Pulmonary artery endothelial cell (primary cell): ENCODE data around the gene MYMX. TPM values are rescaled to one million over a fixed set of nuclear protein-coding genes. Genes with fewer than 3 reads are reported as not detected.

Source experiments
- DNase-seq: peaks from one replicate; pipeline ENCODE4 v3.0.0-alpha.2; 2011; ENCODE audit warnings: low read depth, low spot score
- total RNA-seq: library from RNA; depleted of rRNA; stranded (reverse); fragments of >200 nt; gene quantifications from 2 replicates; pipeline ENCODE4 v1.2.3, GENCODE V29; 2014

MYMX gene
- total RNA-seq, 1 donor from 2014 or later: 0.13 TPM

GRCh38 chr6:44264154-44265006, 47.7 kb downstream of the MYMX start:
- DNase-seq: no peak

- DNase-seq: peak; percentile 65
Observed at GRCh38 chr6:44265007-44265721, 48.4 kb downstream of the MYMX start, which contains the start of gene NFKBIE. NFKBIE (minus strand) TSS chr6:44265551; CDS start chr6:44265346, 205 bp downstream.

DNA sequence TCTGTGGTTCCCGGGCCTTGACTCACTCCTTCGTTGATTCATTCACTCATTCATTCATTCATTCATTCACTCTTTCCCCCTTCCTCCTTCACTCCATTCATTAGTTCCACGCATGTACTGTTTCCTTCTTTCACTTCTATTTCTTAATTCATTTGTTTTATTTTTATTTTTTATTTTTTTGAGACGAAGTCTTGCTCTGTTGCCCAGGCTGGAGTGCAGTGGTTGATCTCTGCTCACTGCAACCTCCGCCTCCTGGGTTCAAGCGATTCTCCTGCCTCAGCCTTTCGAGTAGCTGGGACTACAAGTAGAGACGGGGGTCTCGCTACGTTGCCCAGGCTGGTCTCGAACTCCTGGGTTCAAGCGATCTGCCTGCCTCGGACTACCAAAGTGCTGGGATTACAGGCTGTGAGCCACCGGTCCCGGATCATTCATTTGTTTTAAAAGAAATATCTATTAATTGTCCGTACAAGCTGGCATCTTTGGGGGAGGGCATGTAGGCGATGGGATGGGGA, 49.1 kb downstream of the MYMX start:
- no peak for DNase-seq

DNA sequence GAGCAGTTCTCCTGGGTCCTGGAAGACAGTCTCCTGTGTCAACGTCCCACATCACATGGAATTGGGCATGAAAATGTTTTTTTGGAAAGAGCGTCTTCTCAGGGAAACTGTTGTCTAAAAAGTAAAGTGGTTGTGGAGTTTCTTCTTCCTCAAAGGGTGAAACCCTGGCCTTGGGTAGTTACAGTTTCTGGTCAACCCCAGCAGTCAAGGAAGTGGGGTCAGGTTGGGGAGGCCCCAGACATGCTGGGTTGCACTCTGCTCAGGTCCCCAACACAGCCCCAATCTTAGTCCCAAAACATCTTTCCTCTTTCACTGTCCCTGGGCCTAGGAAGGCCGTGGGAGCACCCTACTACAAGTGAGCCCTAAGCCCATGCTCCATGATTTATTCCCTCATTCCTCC, 49.6 kb downstream of the MYMX start:
- no peak for DNase-seq

DNA sequence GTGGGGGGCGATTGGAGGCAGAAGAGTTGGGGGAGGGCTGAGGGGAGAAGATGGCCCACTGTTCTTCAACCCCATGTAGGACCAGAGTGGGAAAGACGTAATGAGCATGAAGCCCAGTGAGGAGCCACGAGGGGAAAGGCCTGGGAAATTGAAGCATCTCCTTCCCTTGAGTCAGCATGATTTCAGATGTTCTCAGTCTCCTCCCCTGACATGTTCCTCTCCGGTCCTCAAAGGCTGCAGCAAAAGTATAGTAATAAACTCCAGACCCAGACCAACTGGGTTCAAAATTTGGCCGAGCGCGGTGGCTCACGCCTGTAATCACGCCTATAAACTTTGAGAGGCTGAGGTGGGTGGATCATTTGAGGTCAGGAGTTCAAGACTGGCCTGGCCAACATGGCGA, 50.5 kb downstream of the MYMX start:
- DNase-seq: no peak

Other genes with a start within 250 kb of the MYMX start
- 60.5 and 70.8 TPM in 2 replicates for gene MRPL14, start 89.5 kb upstream of the MYMX start, total RNA-seq
- 14.0 and 21.8 TPM in 2 replicates for gene TMEM63B, start 89.4 kb upstream of the MYMX start, total RNA-seq
- gene CAPN11, start 58.1 kb upstream of the MYMX start, total RNA-seq: 0.67 and 2.7 TPM in 2 replicates
- gene SLC29A1, start 6.7 kb downstream of the MYMX start, total RNA-seq: 72.0 and 88.4 TPM in 2 replicates
- 779 and 1,245 TPM in 2 replicates for gene HSP90AB1, start 30.2 kb downstream of the MYMX start, total RNA-seq
- gene SLC35B2, start 40.6 kb downstream of the MYMX start, total RNA-seq: 43.8 and 57.0 TPM in 2 replicates
- gene NFKBIE, start 48.6 kb downstream of the MYMX start, total RNA-seq: 9.6 and 14.0 TPM in 2 replicates
- gene TMEM151B, start 53.5 kb downstream of the MYMX start, total RNA-seq: 0.07 and 0.11 TPM in 2 replicates
- 17.3 and 27.0 TPM in 2 replicates for gene AARS2, start 96.4 kb downstream of the MYMX start, total RNA-seq
- not detected in 2 replicates for gene SPATS1, start 125.7 kb downstream of the MYMX start, total RNA-seq
- 21.1 and 28.5 TPM in 2 replicates for gene CDC5L, start 170.8 kb downstream of the MYMX start, total RNA-seq